Trophoblast cell (in vitro differentiated cells and primary cell): ENCODE results near the gene IGIP.

Experiments used
- DNase-seq, 2 donors: peaks; one replicate each; pipeline ENCODE4 v3.0.0-alpha.2; 2016
- H2AFZ ChIP-seq: 2 replicates; pipeline ENCODE4 v1.6.1; 2013; ENCODE audit warnings: low read length, moderate library complexity, mild to moderate bottlenecking; ENCODE audit not compliant: insufficient read depth, poor library complexity
- H2AK5ac ChIP-seq: 2 replicates; pipeline ENCODE4 v1.6.1; 2013; ENCODE audit warnings: mild to moderate bottlenecking, low read length
- H2BK120ac ChIP-seq: 2 replicates; pipeline ENCODE4 v1.6.1; 2013; ENCODE audit warnings: low read length, mild to moderate bottlenecking, moderate library complexity; ENCODE audit not compliant: insufficient read depth, poor library complexity
- H2BK12ac ChIP-seq: 2 replicates; pipeline ENCODE4 v1.6.1; 2013; ENCODE audit warnings: mild to moderate bottlenecking, low read length, moderate library complexity
- H2BK5ac ChIP-seq: 2 replicates; pipeline ENCODE4 v1.6.1; 2013; ENCODE audit warnings: low read length, low read depth, moderate library complexity, mild to moderate bottlenecking; ENCODE audit not compliant: poor library complexity
- H3K14ac ChIP-seq: 2 replicates; pipeline ENCODE4 v1.6.1; 2013; ENCODE audit warnings: mild to moderate bottlenecking, low read length
- H3K18ac ChIP-seq: 2 replicates; pipeline ENCODE4 v1.6.1; 2013; ENCODE audit warnings: mild to moderate bottlenecking, low read length
- H3K23ac ChIP-seq: 2 replicates; pipeline ENCODE4 v1.6.1; 2013; ENCODE audit warnings: low read length
- H3K27ac ChIP-seq: 2 replicates; pipeline ENCODE4 v1.5.1; 2013; ENCODE audit warnings: low read depth, mild to moderate bottlenecking, inconsistent platforms, low read length, moderate library complexity
- H3K27me3 ChIP-seq: 2 replicates; pipeline ENCODE4 v1.6.1; 2013; ENCODE audit warnings: inconsistent platforms, mild to moderate bottlenecking, low read length, moderate library complexity; ENCODE audit not compliant: insufficient read depth
- H3K36me3 ChIP-seq, 2 experiments: 1 replicate in 1 of 2; 2 replicates in 1 of 2; pipeline ENCODE4 v1.6.1; 2013; ENCODE audit warnings: low read length in 2 of 2, mild to moderate bottlenecking in 2 of 2, moderate library complexity in 1 of 2; ENCODE audit not compliant: insufficient read depth in 2 of 2, control insufficient read depth in 1 of 2
- H3K4ac ChIP-seq: 2 replicates; pipeline ENCODE4 v1.6.1; 2013; ENCODE audit warnings: low read depth, mild to moderate bottlenecking, low read length, moderate library complexity
- H3K4me1 ChIP-seq, 2 experiments: 1 replicate in 1 of 2; 2 replicates in 1 of 2; pipeline ENCODE4 v1.6.1; 2013; ENCODE audit warnings: low read length in 2 of 2, mild to moderate bottlenecking in 2 of 2, moderate library complexity in 1 of 2; ENCODE audit not compliant: insufficient read depth in 2 of 2, control insufficient read depth in 1 of 2
- H3K4me2 ChIP-seq: 2 replicates; pipeline ENCODE4 v1.6.1; 2013; ENCODE audit warnings: inconsistent platforms, mild to moderate bottlenecking, low read length, moderate library complexity
- H3K4me3 ChIP-seq: 2 replicates; pipeline ENCODE4 v1.5.1; 2013; ENCODE audit warnings: mild to moderate bottlenecking, low read depth, low read length, inconsistent platforms
- H3K79me1 ChIP-seq: one replicate; pipeline ENCODE4 v1.6.1; 2013; ENCODE audit warnings: low read length
- H3K79me2 ChIP-seq: 2 replicates; pipeline ENCODE4 v1.6.1; 2013; ENCODE audit warnings: low read length, mild to moderate bottlenecking; ENCODE audit not compliant: control insufficient read depth, insufficient read depth, poor library complexity
- H3K9ac ChIP-seq: 2 replicates; pipeline ENCODE4 v1.6.1; 2013; ENCODE audit warnings: mild to moderate bottlenecking, low read length
- H3K9me3 ChIP-seq: 2 replicates; pipeline ENCODE4 v1.6.1; 2013; ENCODE audit warnings: low read depth, mild to moderate bottlenecking, control low read depth, inconsistent platforms, low read length; ENCODE audit not compliant: insufficient read depth
- H4K12ac ChIP-seq: 2 replicates; pipeline ENCODE4 v1.6.1; 2013; ENCODE audit warnings: low read depth, mild to moderate bottlenecking, low read length, moderate library complexity
- H4K8ac ChIP-seq: 2 replicates; pipeline ENCODE4 v1.6.1; 2013; ENCODE audit warnings: low read depth, mild to moderate bottlenecking, low read length, moderate library complexity
- H4K91ac ChIP-seq: one replicate; pipeline ENCODE4 v1.6.1; 2013; ENCODE audit warnings: low read depth, mild to moderate bottlenecking, low read length, moderate library complexity
- whole genome bisulfite sequencing: extraction: QIAGEN DNeasy Blood & Tissue Kit; methylation state at CpG from one replicate; pipeline ENCODE4 v1.1.7; 2013; ENCODE audit warnings: missing lambda C conversion rate; ENCODE audit not compliant: insufficient read length, insufficient coverage; ENCODE audit errors: extremely low coverage; 5-methylcytosine and 5-hydroxymethylcytosine counted together

IGIP gene

DNA sequence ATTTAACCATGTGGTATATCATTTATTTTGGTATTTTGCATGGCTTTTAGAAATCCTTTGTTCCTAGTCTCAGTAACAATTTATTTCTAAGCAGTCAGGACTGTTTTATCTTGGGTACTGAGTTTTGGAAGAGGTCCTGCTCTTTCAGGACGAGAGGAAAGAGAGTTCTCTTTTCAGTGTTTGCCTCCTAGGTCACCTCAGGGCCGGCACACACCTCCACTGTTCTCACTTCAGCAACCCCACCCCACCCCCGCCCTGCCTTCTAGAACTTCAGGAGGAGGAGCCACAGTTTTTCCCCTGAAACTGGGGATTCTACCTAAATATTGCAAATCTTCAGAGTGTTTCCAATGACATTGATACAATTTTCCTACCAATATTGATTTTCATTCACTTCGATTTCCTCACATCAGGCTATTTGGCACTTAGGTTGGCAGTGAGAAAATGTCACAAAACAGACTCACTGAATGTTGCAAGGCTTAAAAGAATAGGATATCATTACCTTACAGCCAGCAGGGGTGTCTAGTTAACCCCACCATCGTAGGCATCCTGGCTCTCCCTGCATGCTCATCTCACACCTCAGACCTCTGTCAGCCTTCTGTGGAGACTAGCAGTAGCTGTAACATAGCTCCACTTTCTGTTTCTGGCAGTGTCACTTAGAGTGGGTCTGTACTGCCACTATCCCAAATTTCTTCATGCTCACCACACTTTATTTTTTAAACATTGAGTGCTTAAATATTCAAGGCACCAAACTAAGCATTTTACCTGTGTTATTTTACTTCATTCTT, 5.4 kb downstream of the IGIP start:
- H4K12ac ChIP-seq: no peak overlapping the region
- no CpG with 5 or more reads among the region's 5 CpGs for WGBS

DNA sequence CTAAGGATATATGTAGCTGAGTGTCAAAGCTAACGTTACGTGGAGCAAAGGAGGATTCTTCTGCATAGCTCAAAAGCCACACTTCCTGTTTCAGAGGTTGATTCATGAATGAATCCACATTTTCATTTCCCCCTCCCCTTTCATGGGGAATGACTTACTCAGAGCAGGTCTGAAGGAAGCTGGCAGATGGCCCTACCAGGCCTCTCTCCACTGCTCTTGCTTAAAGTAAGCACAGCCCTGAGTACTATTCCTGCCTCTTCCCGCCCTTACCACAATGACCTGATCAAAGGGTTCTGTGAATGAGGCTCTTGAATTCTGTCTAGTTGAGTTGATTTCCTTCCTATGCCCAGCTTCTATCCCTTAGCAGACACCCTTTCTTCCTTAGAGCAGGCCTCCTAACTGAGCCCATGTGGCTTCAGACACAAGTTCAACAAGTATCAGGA, 6.3 kb downstream of the IGIP start:
- Histone ChIP-seq H2BK12ac (no peak overlapping the region), H4K8ac (no peak overlapping the region), H2AK5ac (no peak overlapping the region), H3K23ac (no peak overlapping the region), H3K79me2 (no peaks in the 10 kb centered on the region), H3K4me2 (no peak overlapping the region), H2BK120ac (no peak overlapping the region), H3K4me1 (no peaks in the 10 kb centered on the region), H3K4me3 (no peak overlapping the region), H3K27me3 (peaks cover 2% of the 10 kb centered on the region), H4K91ac (no peak overlapping the region), H3K4ac (no peak overlapping the region), H3K14ac (no peak overlapping the region), H3K18ac (no peak overlapping the region), H3K79me1 (no peaks in the 10 kb centered on the region), H4K12ac (no peak overlapping the region), H3K36me3 (no peaks in the 10 kb centered on the region), H2AFZ (no peak overlapping the region), H3K9me3 (no peaks in the 10 kb centered on the region), H3K27ac (no peak overlapping the region), H3K9ac (no peak overlapping the region), H2BK5ac (no peak overlapping the region)
- no peak for DNase-seq
- WGBS: no CpG with 5 or more reads among the region's 3 CpGs

More for the DNA sequence above, 5.4 kb downstream of the IGIP start:
- no peak overlapping the region for H2BK12ac ChIP-seq
- no peak overlapping the region for H3K9ac ChIP-seq
- H3K27ac ChIP-seq: no peak overlapping the region
- H4K91ac ChIP-seq: no peak overlapping the region
- no peaks in the 10 kb centered on the region for H3K36me3 ChIP-seq
- H3K4me1 ChIP-seq: no peaks in the 10 kb centered on the region
- H3K79me2 ChIP-seq: no peaks in the 10 kb centered on the region
- H3K18ac ChIP-seq: no peak overlapping the region
- H2AFZ ChIP-seq: no peak overlapping the region
- H3K23ac ChIP-seq: no peak overlapping the region
- no peak overlapping the region for H2BK120ac ChIP-seq
- peaks cover 3% of the 10 kb centered on the region for H3K27me3 ChIP-seq
- H3K14ac ChIP-seq: no peak overlapping the region
- no peak overlapping the region for H2AK5ac ChIP-seq
- no peak overlapping the region for H3K4me2 ChIP-seq
- no peak overlapping the region for H4K8ac ChIP-seq
- no peak for DNase-seq
- H3K4ac ChIP-seq: no peak overlapping the region
- no peak overlapping the region for H3K4me3 ChIP-seq
- H3K79me1 ChIP-seq: no peaks in the 10 kb centered on the region
- no peaks in the 10 kb centered on the region for H3K9me3 ChIP-seq
- no peak overlapping the region for H2BK5ac ChIP-seq

DNA sequence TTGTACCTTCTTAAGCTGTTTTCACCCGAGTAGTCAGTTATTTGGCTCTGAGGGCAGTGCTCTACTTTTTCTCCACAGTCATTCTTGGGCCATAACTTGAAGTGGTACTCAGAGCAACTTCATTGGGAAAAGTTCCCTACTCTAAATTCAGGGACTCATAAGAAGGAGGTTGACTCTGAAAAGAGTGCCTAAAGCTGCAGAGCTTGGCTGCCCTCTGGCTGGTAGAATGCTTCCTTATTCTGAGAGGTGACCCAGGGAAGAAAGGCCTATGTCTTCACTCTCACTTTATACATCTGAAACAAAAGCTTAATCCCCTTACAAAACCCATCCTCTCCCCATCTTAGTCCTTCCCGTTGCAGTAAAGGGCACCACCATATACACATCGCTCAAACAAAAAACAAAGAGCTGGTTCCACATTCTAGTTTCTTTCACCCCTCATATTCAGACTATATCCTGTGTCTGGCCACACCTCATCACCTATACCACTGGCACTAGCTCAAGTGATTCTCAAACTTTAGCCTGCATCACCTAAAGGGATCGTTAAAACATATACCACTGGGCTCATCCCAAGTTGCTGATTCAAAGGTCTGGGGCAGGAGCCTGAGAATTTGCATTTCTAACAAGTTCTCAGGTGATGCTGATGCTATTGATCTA, 7.9 kb downstream of the IGIP start:
- Histone ChIP-seq H2BK120ac (no peak overlapping the region), H2AK5ac (no peak overlapping the region), H3K27me3 (no peaks in the 10 kb centered on the region), H4K8ac (no peak overlapping the region), H4K12ac (no peak overlapping the region), H3K4me1 (no peaks in the 10 kb centered on the region), H3K79me2 (no peaks in the 10 kb centered on the region), H3K4ac (no peak overlapping the region), H3K9me3 (no peaks in the 10 kb centered on the region), H2AFZ (no peak overlapping the region), H3K14ac (no peak overlapping the region), H2BK12ac (no peak overlapping the region), H4K91ac (no peak overlapping the region), H3K4me2 (no peak overlapping the region), H2BK5ac (no peak overlapping the region), H3K27ac (no peak overlapping the region), H3K4me3 (no peak overlapping the region), H3K23ac (no peak overlapping the region), H3K36me3 (no peaks in the 10 kb centered on the region), H3K79me1 (no peaks in the 10 kb centered on the region), H3K9ac (no peak overlapping the region), H3K18ac (no peak overlapping the region)
- WGBS: no CpG with 5 or more reads among the region's 4 CpGs
- DNase-seq: no peak

DNA sequence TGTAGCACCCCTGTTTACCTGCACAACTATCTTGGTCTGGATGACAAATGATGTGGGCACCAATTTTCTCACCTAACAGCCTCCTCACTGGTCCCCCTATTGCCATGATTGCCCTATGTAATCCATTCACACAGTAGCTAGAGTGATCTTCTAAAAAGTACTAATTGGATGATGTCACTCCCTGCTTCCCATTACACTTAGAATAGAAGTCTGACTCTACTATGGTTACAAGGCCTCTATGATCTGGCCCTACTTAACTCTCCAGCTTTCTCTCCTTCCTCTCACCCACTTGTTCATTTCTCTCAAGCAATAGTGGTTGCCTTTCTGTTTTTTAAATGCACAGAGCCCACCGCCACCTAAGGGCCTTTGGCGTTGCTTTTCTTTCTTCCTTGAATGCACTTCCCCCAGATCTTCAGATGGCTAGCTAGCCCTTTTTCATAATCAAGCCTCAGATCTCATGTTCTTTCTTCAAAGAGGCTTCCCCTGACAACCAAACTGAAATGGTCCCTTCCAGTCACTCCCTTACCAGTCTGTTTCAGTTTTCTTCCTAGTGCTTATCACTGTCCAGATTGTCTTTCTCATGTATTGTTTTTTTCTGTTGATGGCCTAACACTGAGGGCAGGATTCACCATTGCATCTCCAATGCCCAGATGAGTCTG, 8.7 kb downstream of the IGIP start:
- Histone ChIP-seq H3K27ac (no peak overlapping the region), H3K4me2 (no peak overlapping the region)
- peak in 1 of 2 donors; percentile 27 for DNase-seq

More for the DNA sequence above, 8.7 kb downstream of the IGIP start:
- Histone ChIP-seq H3K79me1 (no peaks in the 10 kb centered on the region), H4K12ac (no peak overlapping the region), H2AK5ac (no peak overlapping the region), H3K9ac (no peak overlapping the region), H4K8ac (no peak overlapping the region), H3K4me1 (no peaks in the 10 kb centered on the region), H2BK12ac (no peak overlapping the region), H3K4ac (no peak overlapping the region), H3K27me3 (no peaks in the 10 kb centered on the region), H2BK5ac (no peak overlapping the region), H3K36me3 (no peaks in the 10 kb centered on the region), H3K79me2 (no peaks in the 10 kb centered on the region), H3K4me3 (no peak overlapping the region), H3K9me3 (no peaks in the 10 kb centered on the region), H3K18ac (no peak overlapping the region), H2BK120ac (no peak overlapping the region), H3K23ac (no peak overlapping the region), H3K14ac (no peak overlapping the region), H4K91ac (no peak overlapping the region), H2AFZ (no peak overlapping the region)
- WGBS: no CpG with 5 or more reads among the region's 2 CpGs
